ENCODE data around the gene PLXNA2. TPM values are rescaled to one million over a fixed set of nuclear protein-coding genes. Genes with fewer than 3 reads are reported as not detected.

PLXNA2 gene
- total RNA-seq, 1 experiment from 2014 or later: 0.89 TPM

DNA sequence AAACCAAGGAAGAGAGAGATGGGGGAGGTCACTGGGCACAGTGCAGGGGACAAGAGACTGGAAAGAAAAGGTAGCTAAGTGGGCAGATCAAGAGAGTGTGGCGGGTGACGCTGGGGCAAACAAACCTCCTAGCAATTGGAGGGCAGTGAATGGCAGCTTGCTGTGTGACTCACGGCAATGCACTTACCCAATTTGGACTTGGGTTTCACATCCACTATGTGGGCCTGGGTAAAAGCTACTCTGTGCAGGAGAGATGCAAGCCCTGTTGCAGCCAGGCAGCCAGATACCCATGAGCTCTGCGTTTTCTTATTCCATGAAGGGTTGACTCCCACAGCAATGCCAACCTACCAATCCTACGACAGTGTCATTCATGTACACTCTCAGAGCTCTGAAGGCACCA, 9.5 kb downstream of the PLXNA2 start (continued):
- no peak for TF ChIP-seq REST (IDR thresholded peaks at IDR 0.05; ENCODE audit: low read depth)
- TF ChIP-seq, protein P1, sequence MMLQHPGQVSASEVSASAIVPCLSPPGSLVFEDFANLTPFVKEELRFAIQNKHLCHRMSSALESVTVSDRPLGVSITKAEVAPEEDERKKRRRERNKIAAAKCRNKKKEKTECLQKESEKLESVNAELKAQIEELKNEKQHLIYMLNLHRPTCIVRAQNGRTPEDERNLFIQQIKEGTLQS (IDR thresholded peaks at IDR 0.05): no peak

DNA sequence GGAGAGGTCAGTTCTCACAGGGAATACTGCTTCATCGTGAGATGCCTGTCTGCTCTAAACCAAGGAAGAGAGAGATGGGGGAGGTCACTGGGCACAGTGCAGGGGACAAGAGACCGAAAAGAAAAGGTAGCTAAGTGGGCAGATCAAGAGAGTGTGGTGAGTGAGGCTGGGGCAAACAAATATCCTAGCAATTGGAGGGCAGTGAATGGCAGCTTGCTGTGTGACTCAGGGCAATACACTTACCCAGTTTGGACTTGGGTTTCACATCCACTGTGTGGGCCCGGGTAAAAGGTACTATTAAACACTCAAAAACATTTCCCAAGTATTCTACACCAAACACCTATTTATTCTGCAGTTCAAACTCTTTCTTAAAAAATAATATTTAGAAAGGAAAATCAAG, 10.2 kb downstream of the PLXNA2 start:
- H3K79me2 ChIP-seq (ENCODE audit: insufficient read depth, low read length): no peaks in the 10 kb centered on the region
- CTCF ChIA-PET: interaction anchor here (0.9 kb wide), 1 partner anchor 11 kb away, joined by 5 read pairs; no protein-coding TSS in a partner anchor
- peaks cover 32% of the 10 kb centered on the region; the same call in 1 of the 2 replicates for H3K27me3 ChIP-seq (ENCODE audit: insufficient read depth, low read length)
- intact Hi-C loops (cut with micrococcal nuclease): loop anchor here (10.0 kb wide), 1 partner anchor 349 kb away; no protein-coding TSS in a partner anchor
- no peaks in the 10 kb centered on the region for H3K4me1 ChIP-seq (ENCODE audit: control insufficient read depth in 1 of 2, insufficient read depth in 2 of 2, low read length in 2 of 2)
- H3K9me3 ChIP-seq (ENCODE audit: control insufficient read depth in 1 of 2, insufficient read depth in 1 of 2, low read depth in 1 of 2, low read length in 2 of 2): no peaks in the 10 kb centered on the region
- no peak overlapping the region for H2AFZ ChIP-seq (ENCODE audit: low read depth, low read length, poor library complexity, severe bottlenecking)
- TF ChIP-seq EZH2 (IDR thresholded peaks at IDR 0.05) (no peak), CBX3 (IDR thresholded peaks at IDR 0.05; ENCODE audit: low read depth) (no peak), FOSL1 (IDR thresholded peaks at IDR 0.05; ENCODE audit: low read depth) (no peak), SP1 (IDR thresholded peaks at IDR 0.05; ENCODE audit: low read depth) (no peak), EGR1 (IDR thresholded peaks at IDR 0.05; ENCODE audit: low read depth) (no peak), CEBPB (IDR thresholded peaks at IDR 0.05; ENCODE audit: low read depth) (no peak), ZFX (IDR thresholded peaks at IDR 0.05) (no peak), JUND (IDR thresholded peaks at IDR 0.05) (no peak), TCF7L2 (IDR thresholded peaks at IDR 0.05; ENCODE audit: borderline replicate concordance, extremely low read depth, insufficient read depth, insufficient read length) (no peak), POLR2AphosphoS5 (IDR thresholded peaks at IDR 0.05; ENCODE audit: low read depth, low read length) (no peak)
- TF ChIP-seq, protein P2, sequence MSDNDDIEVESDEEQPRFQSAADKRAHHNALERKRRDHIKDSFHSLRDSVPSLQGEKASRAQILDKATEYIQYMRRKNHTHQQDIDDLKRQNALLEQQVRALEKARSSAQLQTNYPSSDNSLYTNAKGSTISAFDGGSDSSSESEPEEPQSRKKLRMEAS (IDR thresholded peaks at IDR 0.05): no peak
- TF ChIP-seq, protein P3, sequence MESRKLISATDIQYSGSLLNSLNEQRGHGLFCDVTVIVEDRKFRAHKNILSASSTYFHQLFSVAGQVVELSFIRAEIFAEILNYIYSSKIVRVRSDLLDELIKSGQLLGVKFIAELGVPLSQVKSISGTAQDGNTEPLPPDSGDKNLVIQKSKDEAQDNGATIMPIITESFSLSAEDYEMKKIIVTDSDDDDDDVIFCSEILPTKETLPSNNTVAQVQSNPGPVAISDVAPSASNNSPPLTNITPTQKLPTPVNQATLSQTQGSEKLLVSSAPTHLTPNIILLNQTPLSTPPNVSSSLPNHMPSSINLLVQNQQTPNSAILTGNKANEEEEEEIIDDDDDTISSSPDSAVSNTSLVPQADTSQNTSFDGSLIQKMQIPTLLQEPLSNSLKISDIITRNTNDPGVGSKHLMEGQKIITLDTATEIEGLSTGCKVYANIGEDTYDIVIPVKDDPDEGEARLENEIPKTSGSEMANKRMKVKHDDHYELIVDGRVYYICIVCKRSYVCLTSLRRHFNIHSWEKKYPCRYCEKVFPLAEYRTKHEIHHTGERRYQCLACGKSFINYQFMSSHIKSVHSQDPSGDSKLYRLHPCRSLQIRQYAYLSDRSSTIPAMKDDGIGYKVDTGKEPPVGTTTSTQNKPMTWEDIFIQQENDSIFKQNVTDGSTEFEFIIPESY (IDR thresholded peaks at IDR 0.05; ENCODE audit: extremely low read depth, insufficient replicate concordance, low read length): no peak
- TF ChIP-seq, protein P4, sequence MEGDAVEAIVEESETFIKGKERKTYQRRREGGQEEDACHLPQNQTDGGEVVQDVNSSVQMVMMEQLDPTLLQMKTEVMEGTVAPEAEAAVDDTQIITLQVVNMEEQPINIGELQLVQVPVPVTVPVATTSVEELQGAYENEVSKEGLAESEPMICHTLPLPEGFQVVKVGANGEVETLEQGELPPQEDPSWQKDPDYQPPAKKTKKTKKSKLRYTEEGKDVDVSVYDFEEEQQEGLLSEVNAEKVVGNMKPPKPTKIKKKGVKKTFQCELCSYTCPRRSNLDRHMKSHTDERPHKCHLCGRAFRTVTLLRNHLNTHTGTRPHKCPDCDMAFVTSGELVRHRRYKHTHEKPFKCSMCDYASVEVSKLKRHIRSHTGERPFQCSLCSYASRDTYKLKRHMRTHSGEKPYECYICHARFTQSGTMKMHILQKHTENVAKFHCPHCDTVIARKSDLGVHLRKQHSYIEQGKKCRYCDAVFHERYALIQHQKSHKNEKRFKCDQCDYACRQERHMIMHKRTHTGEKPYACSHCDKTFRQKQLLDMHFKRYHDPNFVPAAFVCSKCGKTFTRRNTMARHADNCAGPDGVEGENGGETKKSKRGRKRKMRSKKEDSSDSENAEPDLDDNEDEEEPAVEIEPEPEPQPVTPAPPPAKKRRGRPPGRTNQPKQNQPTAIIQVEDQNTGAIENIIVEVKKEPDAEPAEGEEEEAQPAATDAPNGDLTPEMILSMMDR (IDR thresholded peaks at IDR 0.05 in 2 of 3, conservative IDR thresholded peaks at IDR 0.05 in 1 of 3; ENCODE audit: borderline replicate concordance in 1 of 3, insufficient read depth in 1 of 3, low read depth in 2 of 3, low read length in 2 of 3): no peak
- POLR2A ChIA-PET: no interaction called here
- RAD21 ChIA-PET (ENCODE audit: low non-redundant PET in 1 of 2, low total read pairs in 2 of 2, uncharacterized antibody in 2 of 2, unreplicated experiment in 2 of 2): no interaction called here
- no peak overlapping the region for H3K9ac ChIP-seq (ENCODE audit: low read length)
- DNase-seq (ENCODE audit: low read depth, low spot score) (no peak), ATAC-seq (no peak)
- H3K27ac ChIP-seq (ENCODE audit: low read depth, low read length): no peak overlapping the region
- H3K4me2 ChIP-seq (ENCODE audit: low read length): no peak overlapping the region
- no peaks in the 10 kb centered on the region for H4K20me1 ChIP-seq (ENCODE audit: insufficient read depth)
- no peaks in the 10 kb centered on the region for H3K9me2 ChIP-seq (ENCODE audit: insufficient read depth)
- no TSS peak for BruUV-seq (replicated peaks)
- H3K36me3 ChIP-seq (ENCODE audit: control insufficient read depth in 1 of 2, insufficient read depth in 2 of 2, low read length in 2 of 2): no peaks in the 10 kb centered on the region
- no peak overlapping the region for H3K4me3 ChIP-seq (replicated peaks in 1 of 2; ENCODE audit: low read depth in 1 of 2, low read length in 2 of 2)

Data from HCT116 (cell line).